Measurements from ENCODE around the gene PTGDR2.

DNA sequence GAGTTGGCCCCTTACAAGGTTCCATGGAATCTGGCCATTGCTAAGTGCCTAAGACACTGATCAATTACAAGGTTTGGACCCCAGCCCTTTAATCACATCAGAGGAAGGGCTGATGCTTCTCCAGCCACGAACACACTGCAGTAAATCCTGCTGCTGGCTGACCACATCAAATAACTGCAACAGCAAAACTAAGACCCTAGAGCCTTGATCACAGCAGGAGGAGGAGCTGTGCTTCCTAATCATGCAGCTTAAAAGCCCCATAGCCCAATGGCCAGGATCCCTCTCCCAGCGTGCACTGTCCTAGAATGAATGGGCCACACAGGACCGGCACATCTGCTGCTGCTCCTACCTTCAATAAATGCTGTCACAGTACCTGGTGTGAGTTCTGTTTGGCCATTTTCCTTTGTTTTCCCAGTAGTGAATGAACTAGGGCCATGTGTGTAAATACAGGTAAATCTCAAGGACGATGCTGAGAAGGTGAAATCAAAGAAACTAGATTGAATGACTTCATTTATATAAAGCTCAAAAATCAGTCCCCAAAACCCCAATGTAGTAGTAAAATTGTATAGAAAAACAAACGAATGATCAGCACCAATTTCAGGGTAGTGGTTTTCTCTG is 24.3 kb upstream of the PTGDR2 start:
- TF ChIP-seq YY1 (IDR thresholded peaks at IDR 0.05; ENCODE audit: insufficient read depth, insufficient read length) = no peak
- no peak for TF ChIP-seq SUZ12 (IDR thresholded peaks at IDR 0.05; ENCODE audit: extremely low read depth, insufficient read depth, insufficient read length)
- no peak for TF ChIP-seq ZNF274 (IDR thresholded peaks at IDR 0.05; ENCODE audit: low read depth, low read length)
